OCI-LY7 (cell line): ENCODE measurements around the gene MCAT. TPM values are rescaled to one million over a fixed set of nuclear protein-coding genes. Genes with fewer than 3 reads are reported as not detected.

Experiments
- BruUV-seq: library from RNA; stranded (reverse); fragments of 400-500 nt; replicated peaks from 2 replicates; lab custom pipeline; 2021; lab: Mats Ljungman, UMichigan
- CTCF ChIA-PET: fragments of 300-600 bp; sonication (Branson Sonifier 250); formaldehyde crosslinking; loops from one replicate; lab custom pipeline; 2022; ENCODE audit warnings: antibody characterized with exemption; ENCODE audit not compliant: unreplicated experiment; lab: Charles Lee
- POLR2A ChIA-PET: fragments of 300-600 bp; sonication (Branson Sonifier 250); formaldehyde crosslinking; loops from one replicate; lab custom pipeline; 2022; ENCODE audit warnings: antibody characterized with exemption; lab: Charles Lee
- DNase-seq: peaks from one replicate; pipeline ENCODE4 v3.0.0-alpha.2; 2015; ENCODE audit warnings: low spot score
- H2AFZ ChIP-seq: fragments of 200-600 bp; sonication (generic), shearing (Covaris generic); 2 replicates; pipeline ENCODE4 v1.6.1; 2014; ENCODE audit warnings: mild to moderate bottlenecking, antibody characterized with exemption, low read length, moderate library complexity
- H3K27ac ChIP-seq: fragments of 200-600 bp; sonication (generic); 2 replicates; pipeline ENCODE4 v1.5.1; 2014; ENCODE audit warnings: mixed run types, low read depth, mild to moderate bottlenecking, moderate library complexity, low read length, inconsistent platforms; ENCODE audit not compliant: poor library complexity, severe bottlenecking
- H3K36me3 ChIP-seq: fragments of 200-600 bp; sonication (generic); 2 replicates; pipeline ENCODE4 v1.6.1; 2014; ENCODE audit warnings: mild to moderate bottlenecking, antibody characterized with exemption, low read length, moderate library complexity, mixed read lengths; ENCODE audit not compliant: insufficient read depth
- H3K4me1 ChIP-seq: fragments of 200-600 bp; sonication (generic); 2 replicates; pipeline ENCODE4 v1.5.1; 2014; ENCODE audit warnings: mild to moderate bottlenecking, low read length; ENCODE audit not compliant: insufficient read depth, poor library complexity, severe bottlenecking
- H3K4me2 ChIP-seq: fragments of 200-600 bp; sonication (generic); 2 replicates; pipeline ENCODE4 v1.6.1; 2014; ENCODE audit warnings: mild to moderate bottlenecking, low read length
- H3K4me3 ChIP-seq: fragments of 200-600 bp; sonication (generic); 2 replicates; pipeline ENCODE4 v1.5.1; 2014; ENCODE audit warnings: mild to moderate bottlenecking, low read depth, low read length; ENCODE audit not compliant: poor library complexity, severe bottlenecking
- H3K79me2 ChIP-seq: fragments of 200-600 bp; sonication (generic); 2 replicates; pipeline ENCODE4 v1.6.1; 2016; ENCODE audit warnings: low read depth, mild to moderate bottlenecking, low read length, moderate library complexity, mixed read lengths; ENCODE audit not compliant: insufficient read depth
- H3K9me2 ChIP-seq: fragments of 200-600 bp; sonication (generic); 2 replicates; pipeline ENCODE4 v1.6.1; 2016; ENCODE audit warnings: mild to moderate bottlenecking, low read length, mixed read lengths; ENCODE audit not compliant: insufficient read depth
- H3K9me3 ChIP-seq: fragments of 200-600 bp; sonication (generic); 2 replicates; pipeline ENCODE4 v1.6.1; 2014; ENCODE audit warnings: mild to moderate bottlenecking, mixed run types, low read length, mixed read lengths
- H4K20me1 ChIP-seq: fragments of 200-600 bp; sonication (generic); 2 replicates; pipeline ENCODE4 v1.6.1; 2014; ENCODE audit warnings: mild to moderate bottlenecking, antibody characterized with exemption, low read length, moderate library complexity, mixed read lengths; ENCODE audit not compliant: insufficient read depth
- EZH2phosphoT487 ChIP-seq: fragments of 200-600 bp; sonication (generic); IDR thresholded peaks from 2 replicates; pipeline ENCODE4 v1.6.1; 2018; ENCODE audit warnings: low read depth, borderline replicate concordance, mild to moderate bottlenecking, mixed run types, antibody characterized with exemption, low read length, moderate library complexity, mixed read lengths
- intact Hi-C: fragments of 100-400 bp; cut with micrococcal nuclease; formaldehyde crosslinking; loops from one replicate; pipeline ENCODE4 v1.10.0; 2022; ENCODE audit not compliant: unreplicated experiment
- total RNA-seq, 2 experiments: library from RNA; depleted of rRNA in 1 of 2; stranded (reverse); fragments of >200 nt in 1 of 2; shearing (Covaris generic) in 1 of 2; gene quantifications; 2 replicates each; pipeline ENCODE4 v1.2.3, GENCODE V29; 2014 to 2022
- TF ChIP-seq, protein P1 (sequence below): fragments of 200-600 bp; sonication (generic); conservative IDR thresholded peaks from 2 replicates; pipeline ENCODE4 v1.5.1; 2014; ENCODE audit warnings: mild to moderate bottlenecking, antibody characterized with exemption, low read length, moderate library complexity, mixed read lengths

MCAT gene
- total RNA-seq, 2 experiments from 2014 or later: 30.6 to 33.2 TPM

DNA sequence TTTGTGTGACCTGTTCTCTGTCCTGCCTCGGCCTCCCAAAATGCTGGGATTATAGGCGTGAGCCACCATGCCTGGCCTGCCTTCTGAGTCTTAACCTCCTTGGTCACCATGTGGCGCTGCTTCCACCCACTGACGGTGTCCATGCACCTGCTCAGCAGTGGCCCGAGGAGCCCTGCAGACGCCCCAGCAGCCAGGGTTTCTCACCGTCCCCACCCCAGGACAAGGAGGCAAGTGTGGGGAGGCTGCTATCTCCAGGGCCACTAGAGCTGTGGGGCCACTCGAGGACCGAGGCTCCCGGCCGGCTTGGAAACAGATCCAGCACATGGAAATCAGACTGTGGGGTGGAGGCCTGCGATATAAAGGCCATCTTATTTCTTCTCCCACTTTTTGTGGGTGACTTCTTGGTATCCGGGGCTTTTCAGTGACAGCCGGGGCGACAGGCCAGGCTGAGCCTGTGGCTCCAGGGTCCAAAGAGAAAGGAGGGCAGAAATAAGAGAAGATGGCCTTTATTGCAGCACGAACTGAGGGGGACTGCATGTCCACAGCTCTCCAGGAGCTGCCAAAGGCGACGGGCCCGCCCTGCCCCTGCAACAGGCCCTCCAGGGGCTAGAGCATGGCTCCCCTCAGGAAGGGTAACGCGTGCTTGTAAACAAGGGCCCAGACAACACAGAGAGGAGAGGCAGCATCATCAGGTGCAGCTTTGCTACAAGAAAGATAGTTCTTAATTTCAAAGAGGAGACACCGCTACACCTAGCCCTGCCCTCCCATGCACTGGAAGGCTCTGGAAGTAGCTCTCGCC is 23.1 kb upstream of the MCAT start:
- H3K9me2 ChIP-seq: no peaks in the 10 kb centered on the region
- H3K4me1 ChIP-seq: no peaks in the 10 kb centered on the region
- H3K4me3 ChIP-seq: no peak overlapping the region
- H3K4me2 ChIP-seq: no peak overlapping the region
- intact Hi-C loops: no loop called here
- peaks cover 38% of the 10 kb centered on the region for H3K36me3 ChIP-seq
- ChIA-PET POLR2A (no interaction called here), CTCF (no interaction called here)
- no TSS peak for BruUV-seq
- no peak overlapping the region for H2AFZ ChIP-seq
- DNase-seq: no peak
- H3K9me3 ChIP-seq: no peaks in the 10 kb centered on the region
- no peak overlapping the region for H3K27ac ChIP-seq
- no peaks in the 10 kb centered on the region for H4K20me1 ChIP-seq
- TF ChIP-seq, protein P1, sequence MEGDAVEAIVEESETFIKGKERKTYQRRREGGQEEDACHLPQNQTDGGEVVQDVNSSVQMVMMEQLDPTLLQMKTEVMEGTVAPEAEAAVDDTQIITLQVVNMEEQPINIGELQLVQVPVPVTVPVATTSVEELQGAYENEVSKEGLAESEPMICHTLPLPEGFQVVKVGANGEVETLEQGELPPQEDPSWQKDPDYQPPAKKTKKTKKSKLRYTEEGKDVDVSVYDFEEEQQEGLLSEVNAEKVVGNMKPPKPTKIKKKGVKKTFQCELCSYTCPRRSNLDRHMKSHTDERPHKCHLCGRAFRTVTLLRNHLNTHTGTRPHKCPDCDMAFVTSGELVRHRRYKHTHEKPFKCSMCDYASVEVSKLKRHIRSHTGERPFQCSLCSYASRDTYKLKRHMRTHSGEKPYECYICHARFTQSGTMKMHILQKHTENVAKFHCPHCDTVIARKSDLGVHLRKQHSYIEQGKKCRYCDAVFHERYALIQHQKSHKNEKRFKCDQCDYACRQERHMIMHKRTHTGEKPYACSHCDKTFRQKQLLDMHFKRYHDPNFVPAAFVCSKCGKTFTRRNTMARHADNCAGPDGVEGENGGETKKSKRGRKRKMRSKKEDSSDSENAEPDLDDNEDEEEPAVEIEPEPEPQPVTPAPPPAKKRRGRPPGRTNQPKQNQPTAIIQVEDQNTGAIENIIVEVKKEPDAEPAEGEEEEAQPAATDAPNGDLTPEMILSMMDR: no peak
- TF ChIP-seq EZH2phosphoT487: no peak
- H3K79me2 ChIP-seq: no peaks in the 10 kb centered on the region

DNA sequence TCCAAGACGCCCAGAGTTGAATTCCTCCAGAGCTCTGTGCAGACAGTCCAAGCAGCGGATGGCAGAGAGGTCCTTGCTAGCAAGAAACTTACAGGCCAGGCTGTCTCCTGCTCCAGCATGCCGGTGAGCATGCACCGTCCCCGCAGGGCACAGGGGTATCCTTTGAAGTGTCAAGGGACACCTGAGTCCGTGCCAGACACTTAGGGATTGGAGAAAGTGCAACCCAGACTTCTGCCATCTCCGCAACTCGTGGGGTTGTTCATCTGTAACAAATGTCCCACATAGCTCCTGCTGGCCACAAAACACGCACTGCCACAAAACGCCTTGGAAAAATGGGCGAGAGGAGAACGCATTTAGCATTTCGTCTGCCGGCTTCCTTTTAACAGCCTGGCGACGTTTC is 21.4 kb upstream of the MCAT start:
- intact Hi-C loops: no loop called here
- Histone ChIP-seq H2AFZ (no peak overlapping the region), H3K36me3 (peaks cover 22% of the 10 kb centered on the region), H3K27ac (no peak overlapping the region), H3K9me3 (no peaks in the 10 kb centered on the region), H3K9me2 (no peaks in the 10 kb centered on the region), H3K4me1 (no peaks in the 10 kb centered on the region), H3K4me2 (no peak overlapping the region), H4K20me1 (no peaks in the 10 kb centered on the region), H3K79me2 (no peaks in the 10 kb centered on the region), H3K4me3 (no peak overlapping the region)
- DNase-seq: no peak
- POLR2A ChIA-PET: no interaction called here
- no TSS peak for BruUV-seq
- TF ChIP-seq, protein P1: no peak
- no peak for TF ChIP-seq EZH2phosphoT487
- CTCF ChIA-PET: interaction anchor here (0.7 kb wide), 1 partner anchor 330 kb away, joined by 3 read pairs; no protein-coding TSS in a partner anchor

DNA sequence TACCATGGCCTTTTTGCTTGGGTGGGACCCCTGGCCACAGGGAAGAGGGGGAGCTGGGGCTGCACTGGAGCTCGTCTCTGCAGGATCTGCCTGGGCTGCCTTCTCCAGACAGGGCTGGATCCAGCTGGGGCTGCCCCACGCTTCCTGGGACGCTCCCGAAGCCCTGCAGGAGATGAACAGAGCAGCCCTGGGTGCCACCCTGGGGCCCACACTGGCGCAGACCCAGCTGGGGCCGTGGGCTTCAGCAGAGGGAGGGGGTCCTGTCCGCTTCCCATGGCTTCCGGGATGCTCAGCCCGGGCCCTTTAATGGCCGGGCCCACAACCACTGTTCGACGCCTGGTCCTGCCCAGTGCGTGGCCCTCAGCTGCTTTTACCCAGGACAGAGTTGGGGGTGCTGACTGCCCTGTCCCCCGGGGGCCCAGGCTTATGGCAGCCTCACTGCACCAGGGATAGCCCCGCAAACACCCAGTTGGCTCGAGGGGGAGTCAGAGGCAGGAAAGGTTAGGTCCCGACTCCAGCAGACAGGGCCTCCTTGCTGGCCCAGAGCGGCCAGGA is 20.1 kb upstream of the MCAT start:
- no TSS peak for BruUV-seq
- Histone ChIP-seq H3K79me2 (no peaks in the 10 kb centered on the region), H3K4me2 (no peak overlapping the region), H3K4me1 (no peaks in the 10 kb centered on the region), H3K36me3 (peaks cover 8% of the 10 kb centered on the region; the same call in 1 of the 2 replicates), H4K20me1 (no peaks in the 10 kb centered on the region), H3K9me3 (no peaks in the 10 kb centered on the region), H3K9me2 (no peaks in the 10 kb centered on the region), H3K27ac (no peak overlapping the region), H3K4me3 (no peak overlapping the region), H2AFZ (no peak overlapping the region)
- ChIA-PET CTCF (no interaction called here), POLR2A (interaction anchor here (0.6 kb wide), 1 partner anchor 1233 kb away, joined by 4 read pairs; no protein-coding TSS in a partner anchor)
- TF ChIP-seq EZH2phosphoT487: no peak
- TF ChIP-seq, protein P1: no peak
- no peak for DNase-seq
- intact Hi-C loops: no loop called here
